Activated CD4-positive, alpha-beta T cell treated with anti-CD3 and anti-CD28 coated beads, Interleukin-2, amount 10 ng/mL, durations not matched to agents 24 days and 14 days (primary cell): ENCODE results near the gene CNPPD1. TPM values are rescaled to one million over a fixed set of nuclear protein-coding genes. Genes with fewer than 3 reads are reported as not detected.
"Not testable (repeated sequence)": the region's sequence is repeated elsewhere in the genome, so short reads cannot be mapped to it uniquely, and the experiment has no call there.

ENCODE experiments used
- DNase-seq: peaks from one replicate; pipeline ENCODE4 v3.0.0; 2022
- H3K27ac Mint-ChIP-seq: one replicate; pipeline ENCODE4 v1.8.0; 2022; ENCODE audit warnings: mild to moderate bottlenecking, mixed read lengths
- H3K27me3 Mint-ChIP-seq: one replicate; pipeline ENCODE4 v1.8.0; 2022; ENCODE audit warnings: mixed read lengths
- H3K36me3 Mint-ChIP-seq: one replicate; pipeline ENCODE4 v1.8.0; 2022; ENCODE audit warnings: low read depth, mild to moderate bottlenecking, mixed read lengths
- H3K4me1 Mint-ChIP-seq: one replicate; pipeline ENCODE4 v1.8.0; 2021; ENCODE audit warnings: mixed read lengths
- H3K4me3 Mint-ChIP-seq: one replicate; pipeline ENCODE4 v1.8.0; 2022; ENCODE audit warnings: mild to moderate bottlenecking, moderate library complexity, mixed read lengths
- H3K9me3 Mint-ChIP-seq: one replicate; pipeline ENCODE4 v1.8.0; 2021; ENCODE audit warnings: mixed read lengths
- intact Hi-C: fragments of 100-400 bp; cut with micrococcal nuclease; formaldehyde crosslinking; loops from one replicate; pipeline ENCODE4 v1.15.1; 2023
- total RNA-seq: library from RNA; stranded (reverse); gene quantifications from 2 replicates; pipeline ENCODE4 v1.2.3, GENCODE V29; 2022

The CNPPD1 gene
- total RNA-seq, 1 donor from 2014 or later: 62.0 TPM

- intact Hi-C loops: no loop called here
- peaks cover 24% of the 10 kb centered on the region for H3K4me1 Mint-ChIP-seq
- H3K36me3 Mint-ChIP-seq: peaks cover 14% of the 10 kb centered on the region
- H3K27me3 Mint-ChIP-seq: no peaks in the 10 kb centered on the region
- no peaks in the 10 kb centered on the region for H3K9me3 Mint-ChIP-seq
- H3K27ac Mint-ChIP-seq: no peak overlapping the region
- H3K4me3 Mint-ChIP-seq: no peak overlapping the region
- peak; percentile 53 for DNase-seq
Observed at GRCh38 chr2:219204425-219205164, 27.9 kb upstream of the CNPPD1 start.

- DNase-seq: peak; percentile 49
- H3K4me1 Mint-ChIP-seq, H3K36me3 Mint-ChIP-seq, intact Hi-C loops, H3K9me3 Mint-ChIP-seq, H3K4me3 Mint-ChIP-seq, H3K27ac Mint-ChIP-seq, H3K27me3 Mint-ChIP-seq: not testable (repeated sequence)
Observed at GRCh38 chr2:219201331-219201730, 24.6 kb upstream of the CNPPD1 start.

GRCh38 chr2:219200502-219201326, 24.0 kb upstream of the CNPPD1 start:
- peak; percentile 63 for DNase-seq
- Mint-ChIP-seq H3K4me3 (peak overlapping the region; percentile 69), H3K27ac (peak overlapping the region; percentile 77)
- H3K9me3 Mint-ChIP-seq, H3K27me3 Mint-ChIP-seq, intact Hi-C loops, H3K4me1 Mint-ChIP-seq, H3K36me3 Mint-ChIP-seq: not testable (repeated sequence)

DNA sequence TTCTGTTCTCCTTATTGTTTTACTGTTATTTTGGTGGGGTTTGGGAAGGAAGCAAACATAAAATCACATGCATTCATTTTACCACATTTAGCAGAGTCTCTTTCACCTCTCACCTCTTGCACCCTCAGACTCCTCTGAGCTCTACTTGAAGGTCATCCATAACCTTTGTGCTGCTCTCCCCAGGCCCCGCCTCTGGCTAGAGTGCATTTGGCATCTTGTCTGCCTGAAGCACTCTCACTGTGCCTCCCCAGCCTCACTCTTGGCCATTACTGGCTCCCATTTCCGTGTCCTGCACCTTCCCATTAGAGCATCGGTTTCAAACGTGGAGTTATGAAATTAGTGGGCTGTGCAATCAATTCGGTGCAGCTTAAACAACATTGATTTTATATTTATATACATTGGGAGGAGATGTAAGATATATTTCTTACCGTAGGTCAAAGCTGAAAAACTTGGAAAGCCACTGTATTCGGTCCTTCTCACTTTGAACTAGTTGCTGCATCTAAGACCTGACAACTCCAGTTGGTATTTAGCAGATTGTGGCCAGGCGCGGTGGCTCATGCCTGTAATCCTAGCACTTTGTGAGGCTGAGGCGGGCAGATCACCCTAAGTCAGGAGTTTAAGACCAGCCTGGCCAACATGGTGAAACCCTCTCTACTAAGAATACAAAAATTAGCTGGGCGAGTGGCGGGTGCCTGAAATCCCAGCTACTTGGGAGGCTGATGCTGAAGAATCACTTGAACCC, 22.9 kb upstream of the CNPPD1 start:
- Mint-ChIP-seq H3K4me3 (no peak overlapping the region), H3K27ac (no peak overlapping the region), H3K9me3 (no peaks in the 10 kb centered on the region), H3K36me3 (no peaks in the 10 kb centered on the region), H3K4me1 (peaks cover 5% of the 10 kb centered on the region), H3K27me3 (peaks cover 5% of the 10 kb centered on the region)
- intact Hi-C loops: no loop called here
- DNase-seq: peak; percentile 53

- H3K9me3 Mint-ChIP-seq: no peaks in the 10 kb centered on the region
- intact Hi-C loops: no loop called here
- DNase-seq: peak; percentile 52
- H3K4me3 Mint-ChIP-seq: no peak overlapping the region
- H3K36me3 Mint-ChIP-seq: no peaks in the 10 kb centered on the region
- H3K27ac Mint-ChIP-seq: no peak overlapping the region
- peaks cover 5% of the 10 kb centered on the region for H3K27me3 Mint-ChIP-seq
- H3K4me1 Mint-ChIP-seq: peaks cover 5% of the 10 kb centered on the region
Observed at GRCh38 chr2:219198974-219199373, 22.2 kb upstream of the CNPPD1 start.

DNA sequence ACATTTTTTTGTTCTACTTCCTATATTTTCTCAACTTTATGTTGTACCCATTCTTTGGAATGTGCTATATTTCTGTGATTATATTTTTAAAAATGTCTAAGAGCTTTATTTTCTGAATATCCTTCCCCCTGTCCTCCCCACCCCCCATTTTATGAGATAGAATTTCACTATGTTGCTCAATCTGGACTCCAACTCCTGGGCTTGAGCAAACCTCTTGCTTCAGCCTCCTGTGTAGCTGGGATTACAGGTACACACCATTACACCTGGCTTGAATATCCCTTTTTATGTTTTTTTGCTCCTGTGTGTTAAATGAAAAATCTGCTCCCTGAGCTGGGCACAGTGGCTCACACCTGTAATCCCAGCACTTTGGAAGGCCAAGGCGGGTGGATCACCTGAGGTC, 20.7 kb upstream of the CNPPD1 start:
- no peaks in the 10 kb centered on the region for H3K36me3 Mint-ChIP-seq
- peak; percentile 37 for DNase-seq
- intact Hi-C loops: no loop called here
- no peak overlapping the region for H3K27ac Mint-ChIP-seq
- peaks cover 5% of the 10 kb centered on the region for H3K4me1 Mint-ChIP-seq
- no peaks in the 10 kb centered on the region for H3K9me3 Mint-ChIP-seq
- H3K27me3 Mint-ChIP-seq: peaks cover 5% of the 10 kb centered on the region
- H3K4me3 Mint-ChIP-seq: no peak overlapping the region

- Mint-ChIP-seq H3K4me3 (no peak overlapping the region), H3K9me3 (no peaks in the 10 kb centered on the region), H3K27me3 (no peaks in the 10 kb centered on the region), H3K4me1 (peaks cover 9% of the 10 kb centered on the region), H3K27ac (peak overlapping the region; percentile 66), H3K36me3 (peaks cover 28% of the 10 kb centered on the region)
- intact Hi-C loops: no loop called here
- DNase-seq: peak; percentile 55
Observed at GRCh38 chr2:219186754-219187456, 10.2 kb upstream of the CNPPD1 start.

- Mint-ChIP-seq H3K4me3 (no peak overlapping the region), H3K9me3 (no peaks in the 10 kb centered on the region), H3K4me1 (peaks cover 34% of the 10 kb centered on the region), H3K27me3 (no peaks in the 10 kb centered on the region), H3K36me3 (peaks cover 51% of the 10 kb centered on the region), H3K27ac (no peak overlapping the region)
- DNase-seq: peak; percentile 52
- intact Hi-C loops: no loop called here
Observed at GRCh38 chr2:219184121-219184520, 7.4 kb upstream of the CNPPD1 start.

DNA sequence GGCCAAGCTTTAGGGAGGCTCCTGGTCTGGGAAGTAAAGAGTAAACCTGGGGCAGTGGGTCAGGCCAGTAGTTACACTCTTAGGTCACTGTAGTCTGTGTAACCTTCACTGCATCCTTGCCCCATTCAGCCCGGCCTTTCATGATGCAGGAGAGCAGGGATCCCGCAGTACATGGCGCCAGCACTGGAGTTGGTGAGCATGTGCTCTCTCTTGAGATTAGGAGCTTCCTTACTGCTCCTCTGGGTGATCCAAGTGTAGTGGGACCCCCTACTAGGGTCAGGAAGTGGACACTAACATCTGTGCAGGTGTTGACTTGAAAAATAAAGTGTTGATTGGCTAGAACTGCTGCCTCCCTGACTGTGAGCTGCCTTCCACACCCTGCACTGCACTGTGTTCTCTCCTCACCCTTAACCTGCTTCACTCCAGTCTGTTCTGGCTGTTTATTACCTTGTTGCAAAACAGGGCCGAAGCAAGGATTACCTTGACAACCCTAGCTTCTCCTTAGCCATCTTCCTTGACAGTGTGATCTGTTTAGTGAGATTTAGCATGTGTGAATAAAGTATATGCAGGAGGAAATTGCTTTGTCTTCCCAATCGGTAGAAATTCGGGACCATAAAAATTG, 6.5 kb upstream of the CNPPD1 start:
- H3K27me3 Mint-ChIP-seq: no peaks in the 10 kb centered on the region
- no peaks in the 10 kb centered on the region for H3K9me3 Mint-ChIP-seq
- peaks cover 52% of the 10 kb centered on the region for H3K36me3 Mint-ChIP-seq
- peak; percentile 50 for DNase-seq
- H3K27ac Mint-ChIP-seq: peak overlapping the region; percentile 11
- intact Hi-C loops: no loop called here
- peaks cover 40% of the 10 kb centered on the region for H3K4me1 Mint-ChIP-seq
- H3K4me3 Mint-ChIP-seq: no peak overlapping the region

DNA sequence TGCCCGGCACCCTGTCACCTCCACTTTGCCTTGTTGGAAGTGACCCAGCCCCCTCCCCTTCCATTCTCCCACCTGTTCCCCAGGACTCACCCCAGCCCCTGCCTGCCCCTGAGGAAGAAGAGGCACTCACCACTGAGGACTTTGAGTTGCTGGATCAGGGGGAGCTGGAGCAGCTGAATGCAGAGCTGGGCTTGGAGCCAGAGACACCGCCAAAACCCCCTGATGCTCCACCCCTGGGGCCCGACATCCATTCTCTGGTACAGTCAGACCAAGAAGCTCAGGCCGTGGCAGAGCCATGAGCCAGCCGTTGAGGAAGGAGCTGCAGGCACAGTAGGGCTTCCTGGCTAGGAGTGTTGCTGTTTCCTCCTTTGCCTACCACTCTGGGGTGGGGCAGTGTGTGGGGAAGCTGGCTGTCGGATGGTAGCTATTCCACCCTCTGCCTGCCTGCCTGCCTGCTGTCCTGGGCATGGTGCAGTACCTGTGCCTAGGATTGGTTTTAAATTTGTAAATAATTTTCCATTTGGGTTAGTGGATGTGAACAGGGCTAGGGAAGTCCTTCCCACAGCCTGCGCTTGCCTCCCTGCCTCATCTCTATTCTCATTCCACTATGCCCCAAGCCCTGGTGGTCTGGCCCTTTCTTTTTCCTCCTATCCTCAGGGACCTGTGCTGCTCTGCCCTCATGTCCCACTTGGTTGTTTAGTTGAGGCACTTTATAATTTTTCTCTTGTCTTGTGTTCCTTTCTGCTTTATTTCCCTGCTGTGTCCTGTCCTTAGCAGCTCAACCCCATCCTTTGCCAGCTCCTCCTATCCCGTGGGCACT, 5.8 kb upstream of the CNPPD1 start:
- Mint-ChIP-seq H3K27me3 (no peaks in the 10 kb centered on the region), H3K9me3 (no peaks in the 10 kb centered on the region), H3K4me1 (peaks cover 42% of the 10 kb centered on the region), H3K36me3 (peaks cover 53% of the 10 kb centered on the region), H3K4me3 (no peak overlapping the region), H3K27ac (no peak overlapping the region)
- intact Hi-C loops: no loop called here
- DNase-seq: peak; percentile 54

DNA sequence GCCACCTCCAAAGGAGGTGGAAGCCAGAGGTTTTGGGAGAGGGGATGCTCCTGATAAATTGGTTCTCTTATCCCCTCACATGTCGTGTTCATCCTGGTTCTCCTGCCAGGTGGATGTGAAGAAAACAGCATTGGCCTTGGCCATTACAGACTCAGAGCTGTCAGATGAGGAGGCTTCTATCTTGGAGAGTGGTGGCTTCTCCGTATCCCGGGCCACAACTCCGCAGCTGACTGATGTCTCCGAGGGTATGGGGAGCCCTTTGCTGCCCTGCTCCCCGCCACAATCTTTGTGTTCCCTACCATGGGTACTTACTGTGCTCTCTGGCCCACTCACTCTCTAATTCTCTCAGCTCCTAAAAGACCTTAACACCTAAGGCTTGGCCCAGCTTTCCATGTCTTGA, 4.8 kb upstream of the CNPPD1 start:
- Mint-ChIP-seq H3K27ac (peak overlapping the region; percentile 66), H3K36me3 (peaks cover 53% of the 10 kb centered on the region), H3K4me3 (peak overlapping the region; percentile 32), H3K9me3 (no peaks in the 10 kb centered on the region), H3K4me1 (peaks cover 43% of the 10 kb centered on the region), H3K27me3 (no peaks in the 10 kb centered on the region)
- no peak for DNase-seq
- intact Hi-C loops: no loop called here

- peaks cover 45% of the 10 kb centered on the region for H3K4me1 Mint-ChIP-seq
- H3K27me3 Mint-ChIP-seq: no peaks in the 10 kb centered on the region
- intact Hi-C loops: no loop called here
- H3K36me3 Mint-ChIP-seq: peaks cover 50% of the 10 kb centered on the region
- H3K27ac Mint-ChIP-seq: no peak overlapping the region
- H3K4me3 Mint-ChIP-seq: peak overlapping the region; percentile 32
- peak; percentile 55 for DNase-seq
- no peaks in the 10 kb centered on the region for H3K9me3 Mint-ChIP-seq
Observed at GRCh38 chr2:219180961-219181360, 4.2 kb upstream of the CNPPD1 start.
